ENCODE results near the gene TP53I11.

Gene TP53I11

DNA sequence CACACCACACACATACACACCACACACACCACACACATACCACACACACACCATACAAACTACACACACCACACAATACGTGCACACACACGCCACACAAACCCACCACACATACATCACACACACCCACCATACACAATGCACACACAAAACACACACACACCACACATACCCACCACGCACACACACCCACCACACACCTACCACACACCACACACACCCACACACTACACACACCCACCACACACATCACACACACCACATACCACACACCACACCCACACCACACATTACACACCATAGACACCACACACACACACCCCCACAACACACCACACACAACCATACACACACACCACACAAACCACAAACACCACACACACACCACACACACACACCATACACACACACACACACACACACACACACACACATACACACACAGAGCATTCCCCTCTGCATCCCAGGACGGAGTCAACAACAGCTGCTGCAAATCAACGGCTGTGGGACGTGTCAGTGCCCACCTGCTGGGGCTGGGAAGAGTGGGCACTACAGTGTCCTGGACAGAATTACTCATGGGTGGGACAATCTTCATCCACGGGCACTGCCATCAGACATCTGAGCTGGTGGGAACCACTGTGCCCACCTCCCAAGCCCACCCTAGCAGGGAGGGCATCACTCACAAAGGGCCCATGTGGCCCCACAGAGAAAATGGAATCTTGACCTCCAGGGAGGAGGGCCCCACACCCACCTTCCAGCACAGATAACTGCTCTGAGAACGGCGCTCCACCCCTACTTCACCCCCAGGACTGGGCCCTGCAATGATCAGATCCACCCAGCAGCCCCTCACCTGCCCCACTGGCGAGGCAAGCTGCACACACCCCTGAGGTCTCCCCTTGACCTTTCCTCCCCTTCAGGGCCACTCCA lies 8.4 kb downstream of the TP53I11 start:
- Histone ChIP-seq H3K27me3 (replicated peaks; ENCODE audit: control insufficient read depth, insufficient read depth, low read length, poor library complexity, severe bottlenecking) (no peaks in the 10 kb centered on the region), H3K36me3 (ENCODE audit: control insufficient read depth, insufficient read depth, low read length) (no peaks in the 10 kb centered on the region), H3K4me1 (ENCODE audit: control insufficient read depth, insufficient read depth, low read length, poor library complexity, severe bottlenecking) (peaks cover 4% of the 10 kb centered on the region), H3K27ac (ENCODE audit: insufficient read depth, low read length, poor library complexity, severe bottlenecking) (no peak overlapping the region), H3K9me3 (ENCODE audit: control insufficient read depth, low read length) (no peaks in the 10 kb centered on the region), H3K4me3 (ENCODE audit: insufficient read depth, low read depth, low read length, poor library complexity, severe bottlenecking) (no peak overlapping the region)
- DNase-seq, result no peak

DNA sequence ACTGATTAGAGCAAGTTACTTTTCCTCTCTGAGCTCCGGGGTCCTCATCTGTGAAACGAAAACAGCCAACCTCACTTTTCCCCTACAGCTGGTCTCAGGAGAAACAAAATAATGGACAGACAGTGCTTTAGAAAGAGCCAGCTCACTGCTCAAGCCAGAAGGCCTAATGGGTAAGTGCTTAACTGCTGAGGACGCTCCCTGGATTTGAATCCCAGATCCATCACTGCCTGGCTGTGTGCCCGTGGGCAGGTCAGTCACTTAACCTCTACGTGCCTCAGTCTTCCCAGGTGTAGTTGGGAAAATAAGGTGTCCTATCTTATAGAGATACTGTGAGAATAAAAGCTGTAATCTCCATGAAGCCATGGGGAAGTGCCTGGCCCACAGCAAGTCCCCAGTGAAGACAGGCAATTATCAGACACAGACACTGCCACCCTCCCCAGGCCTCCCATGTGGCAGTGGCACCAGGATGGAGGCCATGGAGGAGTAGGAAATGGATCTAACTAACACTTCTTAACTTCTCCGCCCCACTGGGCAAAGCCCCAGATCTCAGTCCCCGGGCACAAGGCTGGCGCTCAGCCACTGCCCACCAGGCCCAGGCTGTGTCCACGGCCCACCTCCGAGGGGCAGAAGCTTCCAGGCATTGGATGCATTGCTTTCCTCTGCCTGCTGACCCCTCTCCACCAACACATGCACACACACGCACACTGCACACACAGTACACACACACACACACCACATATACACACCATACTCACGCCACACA lies 9.2 kb downstream of the TP53I11 start:
- Histone ChIP-seq H3K36me3 (ENCODE audit: control insufficient read depth, insufficient read depth, low read length) (no peaks in the 10 kb centered on the region), H3K4me3 (ENCODE audit: insufficient read depth, low read depth, low read length, poor library complexity, severe bottlenecking) (no peak overlapping the region), H3K27me3 (replicated peaks; ENCODE audit: control insufficient read depth, insufficient read depth, low read length, poor library complexity, severe bottlenecking) (no peaks in the 10 kb centered on the region), H3K27ac (ENCODE audit: insufficient read depth, low read length, poor library complexity, severe bottlenecking) (no peak overlapping the region), H3K9me3 (ENCODE audit: control insufficient read depth, low read length) (no peaks in the 10 kb centered on the region), H3K4me1 (ENCODE audit: control insufficient read depth, insufficient read depth, low read length, poor library complexity, severe bottlenecking) (peaks cover 6% of the 10 kb centered on the region)
- no peak for DNase-seq

DNA sequence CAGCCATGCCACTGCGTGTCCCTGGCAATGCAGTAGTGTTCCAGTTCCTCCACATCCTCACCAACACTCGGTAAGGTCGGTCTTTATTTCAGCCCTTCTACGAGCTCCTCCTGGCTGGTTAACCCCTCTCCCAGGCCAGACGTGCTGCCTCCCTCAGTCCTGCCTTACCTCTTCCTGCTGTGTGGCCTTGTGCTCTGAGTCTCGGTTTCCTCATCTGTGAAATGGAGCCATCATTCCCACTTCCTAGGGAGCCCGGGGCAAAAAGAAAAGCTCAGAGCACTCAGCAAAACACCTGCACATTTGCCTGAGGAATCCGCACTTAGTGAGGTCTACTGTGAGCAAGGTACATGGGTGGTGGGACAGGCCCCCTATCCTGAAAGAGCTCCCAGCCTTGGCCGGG lies 9.8 kb downstream of the TP53I11 start:
- Histone ChIP-seq H3K36me3 (ENCODE audit: control insufficient read depth, insufficient read depth, low read length) (no peaks in the 10 kb centered on the region), H3K4me3 (ENCODE audit: insufficient read depth, low read depth, low read length, poor library complexity, severe bottlenecking) (no peak overlapping the region), H3K4me1 (ENCODE audit: control insufficient read depth, insufficient read depth, low read length, poor library complexity, severe bottlenecking) (peaks cover 6% of the 10 kb centered on the region), H3K27ac (ENCODE audit: insufficient read depth, low read length, poor library complexity, severe bottlenecking) (no peak overlapping the region), H3K27me3 (replicated peaks; ENCODE audit: control insufficient read depth, insufficient read depth, low read length, poor library complexity, severe bottlenecking) (no peaks in the 10 kb centered on the region), H3K9me3 (ENCODE audit: control insufficient read depth, low read length) (no peaks in the 10 kb centered on the region)
- no peak for DNase-seq

DNA sequence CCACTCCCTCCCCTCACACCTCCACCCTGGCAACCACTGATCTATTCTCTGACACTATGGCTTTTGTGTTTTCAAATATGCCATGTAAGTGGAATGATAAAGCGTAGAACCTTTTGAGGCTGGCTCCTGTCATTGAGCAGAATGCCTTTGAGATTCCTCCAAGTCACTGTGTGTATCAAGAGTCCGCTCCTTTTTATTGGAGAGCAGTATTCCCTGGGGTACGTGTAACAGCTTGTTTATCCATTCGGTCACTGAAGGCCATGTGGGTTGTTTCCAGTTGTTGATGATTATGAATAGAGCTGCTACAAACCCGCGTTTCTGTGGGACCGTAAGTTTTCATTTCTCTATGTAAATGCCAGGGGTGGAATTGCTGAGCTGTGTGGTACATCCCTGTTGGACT lies 10.3 kb downstream of the TP53I11 start:
- Histone ChIP-seq H3K4me3 (ENCODE audit: insufficient read depth, low read depth, low read length, poor library complexity, severe bottlenecking) (no peak overlapping the region), H3K4me1 (ENCODE audit: control insufficient read depth, insufficient read depth, low read length, poor library complexity, severe bottlenecking) (peaks cover 6% of the 10 kb centered on the region), H3K27me3 (replicated peaks; ENCODE audit: control insufficient read depth, insufficient read depth, low read length, poor library complexity, severe bottlenecking) (no peaks in the 10 kb centered on the region), H3K27ac (ENCODE audit: insufficient read depth, low read length, poor library complexity, severe bottlenecking) (no peak overlapping the region), H3K9me3 (ENCODE audit: control insufficient read depth, low read length) (no peaks in the 10 kb centered on the region), H3K36me3 (ENCODE audit: control insufficient read depth, insufficient read depth, low read length) (no peaks in the 10 kb centered on the region)
- DNase-seq, result no peak

DNA sequence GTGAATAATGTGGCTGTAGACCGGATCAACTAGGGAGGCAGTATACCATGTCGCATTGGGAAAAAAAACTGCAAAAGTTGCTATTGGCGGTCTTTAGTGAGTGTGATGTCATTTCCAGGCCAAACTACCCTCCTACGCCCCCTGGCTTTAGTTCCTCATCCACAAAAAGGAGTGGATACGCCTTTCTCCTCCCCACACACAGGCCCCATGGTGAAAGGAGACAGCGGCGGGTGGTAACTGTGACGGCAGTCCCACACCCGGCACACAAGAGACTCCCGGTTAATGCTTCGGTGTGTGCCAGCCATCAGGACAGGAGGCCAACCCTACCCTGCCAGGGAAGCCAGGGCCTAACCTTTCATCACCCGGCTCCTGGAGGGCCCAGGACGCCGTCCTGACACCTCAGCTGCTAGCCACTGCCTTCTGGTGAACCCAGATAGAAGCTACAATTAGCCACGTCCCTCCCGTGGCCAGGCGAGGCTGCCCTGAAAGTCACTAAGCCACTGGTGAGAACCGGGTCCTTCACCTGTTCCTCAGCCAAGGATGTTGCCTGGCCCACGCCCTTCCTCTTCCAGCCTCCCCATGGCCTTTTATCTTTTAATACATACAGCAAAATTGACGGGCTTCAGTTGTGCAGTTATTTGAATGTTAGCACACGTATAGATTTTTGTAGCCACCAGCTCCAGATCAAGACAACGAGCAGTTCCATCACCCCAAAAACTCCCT lies 10.8 kb downstream of the TP53I11 start:
- Histone ChIP-seq H3K36me3 (ENCODE audit: control insufficient read depth, insufficient read depth, low read length) (no peaks in the 10 kb centered on the region), H3K27ac (ENCODE audit: insufficient read depth, low read length, poor library complexity, severe bottlenecking) (no peak overlapping the region), H3K27me3 (replicated peaks; ENCODE audit: control insufficient read depth, insufficient read depth, low read length, poor library complexity, severe bottlenecking) (no peaks in the 10 kb centered on the region), H3K9me3 (ENCODE audit: control insufficient read depth, low read length) (no peaks in the 10 kb centered on the region), H3K4me1 (ENCODE audit: control insufficient read depth, insufficient read depth, low read length, poor library complexity, severe bottlenecking) (peaks cover 6% of the 10 kb centered on the region), H3K4me3 (ENCODE audit: insufficient read depth, low read depth, low read length, poor library complexity, severe bottlenecking) (no peak overlapping the region)
- DNase-seq, result no peak

DNA sequence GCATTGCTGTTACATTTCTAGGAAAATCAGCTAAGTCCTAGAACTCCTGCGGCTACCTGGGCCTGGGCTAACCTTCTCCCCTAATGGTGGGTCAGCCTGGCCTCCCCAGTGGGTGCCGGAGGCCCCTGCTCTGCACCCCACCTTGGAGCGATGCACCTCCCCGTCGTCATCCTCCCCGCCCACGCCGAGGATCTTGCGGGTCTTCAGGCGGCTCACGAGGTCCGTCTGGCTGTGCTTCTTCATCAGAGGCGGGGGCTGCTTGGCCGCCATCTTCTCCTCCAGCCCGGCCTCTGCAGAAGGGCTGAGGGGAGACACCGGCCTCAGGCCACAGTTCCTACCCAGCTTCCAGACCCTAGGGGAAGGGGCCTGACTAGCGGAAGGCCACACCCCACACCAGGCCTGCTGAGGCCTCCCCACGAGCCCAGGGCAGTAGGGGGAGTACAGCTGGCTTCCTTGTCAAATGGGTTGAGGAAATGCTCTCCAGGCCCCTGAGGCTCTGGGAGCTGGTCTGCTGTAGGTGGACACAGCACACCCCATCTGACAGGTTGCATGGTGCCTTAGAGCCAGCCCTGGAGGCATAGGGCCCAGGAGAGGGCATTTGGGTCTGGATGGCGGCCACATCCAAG lies 12.5 kb downstream of the TP53I11 start:
- Histone ChIP-seq H3K4me1 (ENCODE audit: control insufficient read depth, insufficient read depth, low read length, poor library complexity, severe bottlenecking) (peaks cover 6% of the 10 kb centered on the region), H3K9me3 (ENCODE audit: control insufficient read depth, low read length) (no peaks in the 10 kb centered on the region), H3K27ac (ENCODE audit: insufficient read depth, low read length, poor library complexity, severe bottlenecking) (no peak overlapping the region), H3K36me3 (ENCODE audit: control insufficient read depth, insufficient read depth, low read length) (no peaks in the 10 kb centered on the region), H3K4me3 (ENCODE audit: insufficient read depth, low read depth, low read length, poor library complexity, severe bottlenecking) (no peak overlapping the region), H3K27me3 (replicated peaks; ENCODE audit: control insufficient read depth, insufficient read depth, low read length, poor library complexity, severe bottlenecking) (no peaks in the 10 kb centered on the region)
- no peak for DNase-seq

DNA sequence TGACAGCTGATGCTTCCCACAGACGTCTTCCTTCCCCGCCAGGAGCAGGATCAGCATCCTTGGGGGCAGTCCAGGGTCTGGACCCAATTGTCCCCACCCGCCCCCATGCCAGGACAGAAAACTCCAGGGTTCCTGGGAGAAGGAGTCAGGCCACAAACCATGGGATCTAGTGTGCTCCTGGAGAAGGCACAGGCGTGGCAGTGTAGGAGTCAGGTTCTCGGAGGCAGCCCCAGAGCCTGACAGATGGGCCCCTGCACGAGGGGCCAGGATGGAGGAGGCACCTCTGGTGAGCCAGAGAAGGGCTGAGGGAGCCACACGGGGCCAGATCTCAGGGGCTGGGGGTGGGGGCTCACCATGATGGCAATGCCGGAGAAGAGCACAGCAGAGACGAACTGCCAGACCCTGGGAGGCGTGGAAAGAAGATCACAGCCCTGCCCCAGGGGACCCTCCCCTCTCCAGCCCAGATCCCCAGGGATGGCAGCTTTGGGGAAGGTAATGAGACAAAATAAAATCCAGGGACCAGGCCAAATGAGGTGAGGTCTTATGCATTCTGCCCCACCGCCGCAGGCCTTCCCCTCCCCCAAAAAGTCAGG lies 13.6 kb downstream of the TP53I11 start:
- no peak for DNase-seq
- H3K4me3 ChIP-seq (ENCODE audit: insufficient read depth, low read depth, low read length, poor library complexity, severe bottlenecking), result no peak overlapping the region
- no peaks in the 10 kb centered on the region for H3K36me3 ChIP-seq (ENCODE audit: control insufficient read depth, insufficient read depth, low read length)
- H3K27me3 ChIP-seq (replicated peaks; ENCODE audit: control insufficient read depth, insufficient read depth, low read length, poor library complexity, severe bottlenecking), result no peaks in the 10 kb centered on the region
- H3K9me3 ChIP-seq (ENCODE audit: control insufficient read depth, low read length), result no peaks in the 10 kb centered on the region
- peaks cover 2% of the 10 kb centered on the region for H3K4me1 ChIP-seq (ENCODE audit: control insufficient read depth, insufficient read depth, low read length, poor library complexity, severe bottlenecking)
- no peak overlapping the region for H3K27ac ChIP-seq (ENCODE audit: insufficient read depth, low read length, poor library complexity, severe bottlenecking)

DNA sequence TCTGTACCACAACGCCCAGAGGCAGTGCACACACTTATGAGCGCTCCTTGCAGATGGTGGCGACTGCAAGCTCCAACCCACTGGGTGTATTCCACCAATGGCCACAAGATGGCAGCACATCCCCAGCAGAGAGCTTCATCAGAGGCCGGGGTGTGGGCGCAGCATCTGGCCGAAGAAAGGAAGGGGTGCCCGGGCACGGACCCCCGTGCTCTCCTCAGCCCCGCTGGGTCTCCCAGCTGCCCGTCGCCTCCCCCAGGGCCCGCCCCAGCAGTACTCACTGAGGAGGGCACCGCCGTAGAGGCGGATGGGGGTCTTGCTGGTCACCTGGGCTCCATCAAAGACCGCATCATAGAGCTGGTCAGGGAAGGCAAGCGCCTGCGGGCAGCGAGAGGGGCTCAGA lies 14.2 kb downstream of the TP53I11 start:
- H3K9me3 ChIP-seq (ENCODE audit: control insufficient read depth, low read length), result no peaks in the 10 kb centered on the region
- H3K27ac ChIP-seq (ENCODE audit: insufficient read depth, low read length, poor library complexity, severe bottlenecking), result no peak overlapping the region
- no peaks in the 10 kb centered on the region for H3K27me3 ChIP-seq (replicated peaks; ENCODE audit: control insufficient read depth, insufficient read depth, low read length, poor library complexity, severe bottlenecking)
- H3K36me3 ChIP-seq (ENCODE audit: control insufficient read depth, insufficient read depth, low read length), result no peaks in the 10 kb centered on the region
- H3K4me3 ChIP-seq (ENCODE audit: insufficient read depth, low read depth, low read length, poor library complexity, severe bottlenecking), result no peak overlapping the region
- peak; percentile 55 to 72 (median 63) for DNase-seq
- peaks cover 2% of the 10 kb centered on the region for H3K4me1 ChIP-seq (ENCODE audit: control insufficient read depth, insufficient read depth, low read length, poor library complexity, severe bottlenecking)

DNA sequence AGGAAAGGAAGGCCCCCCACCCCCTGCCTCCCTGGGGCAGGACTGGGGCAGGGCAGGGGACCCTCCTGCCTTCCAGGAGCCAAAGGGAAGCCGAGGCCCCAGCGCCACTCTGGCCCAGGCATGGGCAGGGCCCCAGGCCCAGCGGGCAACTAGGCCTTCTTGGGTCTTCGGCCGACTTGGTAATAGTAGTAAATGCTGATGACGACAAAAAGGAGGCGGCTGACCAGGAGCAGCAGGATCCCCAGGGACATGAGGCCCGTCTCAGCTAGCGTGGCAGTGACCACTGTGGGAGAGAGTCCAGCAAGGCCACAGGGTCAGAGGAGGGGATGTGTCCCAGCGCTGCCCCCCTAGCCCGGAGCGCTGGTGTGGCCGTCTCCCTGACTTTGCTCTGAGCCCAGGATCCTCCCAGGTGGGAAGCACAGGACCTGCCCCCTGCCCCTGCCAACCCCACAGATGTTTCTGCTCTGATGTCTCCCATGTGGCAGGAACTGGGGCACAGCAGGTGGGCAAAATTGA lies 15.9 kb downstream of the TP53I11 start:
- Histone ChIP-seq H3K27ac (ENCODE audit: insufficient read depth, low read length, poor library complexity, severe bottlenecking) (no peak overlapping the region), H3K27me3 (replicated peaks; ENCODE audit: control insufficient read depth, insufficient read depth, low read length, poor library complexity, severe bottlenecking) (no peaks in the 10 kb centered on the region), H3K4me3 (ENCODE audit: insufficient read depth, low read depth, low read length, poor library complexity, severe bottlenecking) (no peak overlapping the region), H3K9me3 (ENCODE audit: control insufficient read depth, low read length) (no peaks in the 10 kb centered on the region), H3K4me1 (ENCODE audit: control insufficient read depth, insufficient read depth, low read length, poor library complexity, severe bottlenecking) (peaks cover 2% of the 10 kb centered on the region), H3K36me3 (ENCODE audit: control insufficient read depth, insufficient read depth, low read length) (no peaks in the 10 kb centered on the region)
- DNase-seq, result no peak
